GM19467 (cell line): ENCODE data around the gene CACNA1C.

Experiments
- ATAC-seq: cut with Tn5 transposase; IDR thresholded peaks from one replicate; pipeline ENCODE4 v1.9.1; 2021; ENCODE audit warnings: mild to moderate bottlenecking, moderate library complexity; ENCODE audit not compliant: unreplicated experiment

The CACNA1C gene

GRCh38 chr12:2268471-2269286, 215.9 kb downstream of the CACNA1C start:
- no peak for ATAC-seq

GRCh38 chr12:2270846-2271245, 218.1 kb downstream of the CACNA1C start:
- ATAC-seq, result no peak

GRCh38 chr12:2271961-2272360, 219.2 kb downstream of the CACNA1C start:
- no peak for ATAC-seq

GRCh38 chr12:2273288-2273687, 220.5 kb downstream of the CACNA1C start:
- ATAC-seq, result no peak

GRCh38 chr12:2273751-2274150, 221.0 kb downstream of the CACNA1C start:
- ATAC-seq, result no peak

GRCh38 chr12:2274733-2275132, 221.9 kb downstream of the CACNA1C start:
- ATAC-seq, result no peak

GRCh38 chr12:2276288-2277033, 223.7 kb downstream of the CACNA1C start:
- ATAC-seq, result no peak

GRCh38 chr12:2277492-2278155, 224.8 kb downstream of the CACNA1C start:
- no peak for ATAC-seq

- ATAC-seq, result no peak
These were observed 228.7 kb downstream of the CACNA1C start for GRCh38 chr12:2281446-2281845.

GRCh38 chr12:2282318-2282717, 229.5 kb downstream of the CACNA1C start:
- no peak for ATAC-seq

GRCh38 chr12:2283480-2283879, 230.7 kb downstream of the CACNA1C start:
- no peak for ATAC-seq

GRCh38 chr12:2283916-2284315, 231.1 kb downstream of the CACNA1C start:
- no peak for ATAC-seq

GRCh38 chr12:2284321-2284813, 231.6 kb downstream of the CACNA1C start:
- ATAC-seq, result no peak

GRCh38 chr12:2284857-2285256, 232.1 kb downstream of the CACNA1C start:
- ATAC-seq, result no peak

- no peak for ATAC-seq
These were observed 232.7 kb downstream of the CACNA1C start for GRCh38 chr12:2285462-2285861.

- ATAC-seq, result no peak
These were observed 233.3 kb downstream of the CACNA1C start for GRCh38 chr12:2286047-2286446.

- ATAC-seq, result no peak
These were observed 233.8 kb downstream of the CACNA1C start for GRCh38 chr12:2286461-2287131.

- no peak for ATAC-seq
These were observed 234.4 kb downstream of the CACNA1C start for GRCh38 chr12:2287151-2287550.

- no peak for ATAC-seq
These were observed 234.8 kb downstream of the CACNA1C start for GRCh38 chr12:2287589-2287988.

GRCh38 chr12:2288001-2288400, 235.2 kb downstream of the CACNA1C start:
- no peak for ATAC-seq

GRCh38 chr12:2288471-2288870, 235.7 kb downstream of the CACNA1C start:
- ATAC-seq, result no peak
